Endothelial cell of umbilical vein (primary cell): ENCODE data around the gene IRF2. TPM values are rescaled to one million over a fixed set of nuclear protein-coding genes. Genes with fewer than 3 reads are reported as not detected.

Experiments
- BruUV-seq: library from RNA; stranded (reverse); fragments of 400-500 nt; replicated peaks from 2 replicates; lab custom pipeline; 2021; lab: Mats Ljungman, UMichigan
- CTCF ChIA-PET: fragments of 300-600, 350-600 bp; sonication (Branson Sonifier 250); formaldehyde crosslinking; loops from one replicate; lab custom pipeline; 2021; ENCODE audit warnings: antibody characterized with exemption, inconsistent platforms; lab: Charles Lee
- POLR2A ChIA-PET: fragments of 300-600, 350-600 bp; sonication (Branson Sonifier 250); formaldehyde crosslinking; loops from one replicate; lab custom pipeline; 2021; ENCODE audit warnings: antibody characterized with exemption, inconsistent platforms; lab: Charles Lee
- DNase-seq: peaks from one replicate; pipeline ENCODE4 v3.0.0-alpha.2; 2011; ENCODE audit warnings: low read depth, low spot score
- FAIRE-seq: peaks from 2 replicates; lab custom pipeline; 2011; peaks lifted over from hg19 to GRCh38; lab: Jason Lieb, UNC
- H2AFZ ChIP-seq: 2 replicates; pipeline ENCODE4 v1.6.0; 2012; ENCODE audit warnings: low read depth, low read length, control low read depth, inconsistent platforms
- H3K27ac ChIP-seq: 2 replicates; pipeline ENCODE4 v1.5.1; 2011; ENCODE audit warnings: low read depth, mild to moderate bottlenecking, control low read depth, low read length, moderate library complexity; ENCODE audit not compliant: insufficient read depth
- H3K27me3 ChIP-seq, 2 experiments: 2 replicates each; pipeline versions ENCODE4 v1.6.0 to v1.6.1; 2011; ENCODE audit warnings: low read length in 2 of 2, mixed read lengths in 1 of 2; ENCODE audit not compliant: control insufficient read depth in 2 of 2, insufficient read depth in 2 of 2
- H3K36me3 ChIP-seq, 2 experiments: 2 replicates in 1 of 2; 3 replicates in 1 of 2; pipeline ENCODE4 v1.5.1; 2011; ENCODE audit warnings: low read length in 2 of 2, mild to moderate bottlenecking in 1 of 2, moderate library complexity in 1 of 2; ENCODE audit not compliant: control insufficient read depth in 2 of 2, insufficient read depth in 2 of 2; ENCODE audit errors: extremely low read depth in 1 of 2
- H3K4me1 ChIP-seq: 3 replicates; pipeline ENCODE4 v1.5.1; 2011; ENCODE audit warnings: mild to moderate bottlenecking, low read length; ENCODE audit not compliant: control insufficient read depth, insufficient read depth; ENCODE audit errors: extremely low read depth
- H3K4me2 ChIP-seq: 2 replicates; pipeline ENCODE4 v1.6.1; 2011; ENCODE audit warnings: low read length, control low read depth, mixed read lengths; ENCODE audit not compliant: insufficient read depth
- H3K4me3 ChIP-seq, 3 experiments: fragments of 200-600 bp in 1 of 3; sonication (generic), shearing (Covaris generic) in 1 of 3; replicated peaks in 1 of 3; 2 replicates each; pipeline ENCODE4 v1.5.1; 2011 to 2016; ENCODE audit warnings: control low read depth in 3 of 3, low read length in 3 of 3, mild to moderate bottlenecking in 2 of 3, inconsistent platforms in 1 of 3, low read depth in 1 of 3, moderate library complexity in 1 of 3; ENCODE audit not compliant: insufficient read depth in 1 of 3
- H3K79me2 ChIP-seq: 2 replicates; pipeline ENCODE4 v1.6.0; 2012; ENCODE audit warnings: low read length, inconsistent platforms; ENCODE audit not compliant: control insufficient read depth, insufficient read depth
- H3K9ac ChIP-seq: replicated peaks from 2 replicates; pipeline ENCODE3; 2011; ENCODE audit warnings: low read length, control low read depth; ENCODE audit not compliant: insufficient read depth; ENCODE audit errors: extremely low read depth
- H3K9me1 ChIP-seq: replicated peaks from 3 replicates; pipeline ENCODE4 v1.6.0; 2011; ENCODE audit warnings: mild to moderate bottlenecking, low read length; ENCODE audit not compliant: control insufficient read depth, insufficient read depth; ENCODE audit errors: extremely low read depth
- H3K9me3 ChIP-seq: replicated peaks from 2 replicates; pipeline ENCODE4 v1.5.1; 2012; ENCODE audit warnings: low read length, inconsistent platforms; ENCODE audit not compliant: control insufficient read depth, insufficient read depth
- H4K20me1 ChIP-seq: replicated peaks from 2 replicates; pipeline ENCODE3; 2011; ENCODE audit warnings: mild to moderate bottlenecking, low read length; ENCODE audit not compliant: control insufficient read depth, insufficient read depth; ENCODE audit errors: extremely low read depth
- CTCF ChIP-seq, 2 donors: IDR thresholded peaks; 1 replicate in 1 of 2; 2 replicates in 1 of 2; pipeline ENCODE4 v1.5.1; 2011; ENCODE audit warnings: low read length in 2 of 2, mild to moderate bottlenecking in 2 of 2, moderate library complexity in 2 of 2, control low read depth in 1 of 2, inconsistent platforms in 1 of 2, low read depth in 1 of 2; ENCODE audit not compliant: insufficient read depth in 1 of 2; ENCODE audit errors: extremely low read depth in 1 of 2
- EZH2 ChIP-seq: IDR thresholded peaks from 2 replicates; pipeline ENCODE4 v1.6.1; 2012; ENCODE audit warnings: borderline replicate concordance, low read depth, mild to moderate bottlenecking, moderate library complexity, low read length, inconsistent platforms; ENCODE audit not compliant: severe bottlenecking
- FOS ChIP-seq: IDR thresholded peaks from 2 replicates; pipeline ENCODE4 v1.6.1; 2011; ENCODE audit warnings: mild to moderate bottlenecking, low read length, moderate library complexity, borderline replicate concordance; ENCODE audit not compliant: insufficient read depth
- GATA2 ChIP-seq: IDR thresholded peaks from 2 replicates; pipeline ENCODE4 v1.7.0; 2011; ENCODE audit warnings: low read depth, mild to moderate bottlenecking, moderate library complexity, mixed read lengths, low read length; ENCODE audit not compliant: insufficient read length, insufficient read depth
- JUN ChIP-seq: IDR thresholded peaks from 2 replicates; pipeline ENCODE4 v1.6.1; 2011; ENCODE audit warnings: borderline replicate concordance, low read depth; ENCODE audit not compliant: insufficient read length, insufficient read depth
- MAX ChIP-seq: IDR thresholded peaks from 2 replicates; pipeline ENCODE4 v1.6.1; 2011; ENCODE audit not compliant: insufficient read depth, insufficient read length
- MYC ChIP-seq: IDR thresholded peaks from one replicate; pipeline ENCODE4 v1.6.1; 2011; ENCODE audit warnings: mild to moderate bottlenecking, low read depth, low read length
- POLR2A ChIP-seq: IDR thresholded peaks from 2 replicates; pipeline ENCODE4 v1.6.1; 2012; ENCODE audit warnings: low read depth, mild to moderate bottlenecking, control low read depth, low read length
- POLR2AphosphoS5 ChIP-seq: IDR thresholded peaks from 2 replicates; pipeline ENCODE4 v1.6.1; 2012; ENCODE audit warnings: low read depth, mild to moderate bottlenecking, control low read depth, low read length, moderate library complexity; ENCODE audit not compliant: insufficient read depth
- dilution Hi-C: fragments of 300-500 bp; cut with MboI; formaldehyde crosslinking; loops from one replicate; pipeline ENCODE4 v1.15.0; 2019; ENCODE audit warnings: low sequenced_read_pairs; ENCODE audit not compliant: extremely low pct_ligation_motif_present
- intact Hi-C: fragments of 100-400 bp; cut with micrococcal nuclease; formaldehyde crosslinking; loops from one replicate; pipeline ENCODE4 v1.10.0; 2022
- polyA plus RNA-seq, 4 experiments: library from polyadenylated mRNA; depleted of rRNA in 3 of 4; stranded (reverse) in 3 of 4; unstranded in 1 of 4; fragments of >200 nt; gene quantifications; 2 replicates each; pipeline versions ENCODE4 v1.2.1 to v1.2.3, GENCODE V29; 2011 to 2012; ENCODE audit warnings: missing spikeins in 1 of 4
- total RNA-seq: library from RNA; stranded (reverse); gene quantifications from 2 replicates; pipeline ENCODE4 v1.2.3, GENCODE V29; 2021

IRF2 gene
- total and polyA plus RNA-seq, 2 donors (not counting 3 experiments of a cell fraction or from before 2014, with no cell fraction given), result 26.9 to 27.6 TPM

GRCh38 chr4:184399512-184399908 lies 74.8 kb downstream of the IRF2 start:
- no TSS peak for BruUV-seq
- CTCF ChIA-PET, result interaction anchor here (1.2 kb wide), 1 partner anchor 135 kb away, joined by 3 read pairs; no protein-coding TSS in a partner anchor
- Histone ChIP-seq H3K27me3 (no peaks in the 10 kb centered on the region), H3K36me3 (peaks cover 3 to 14% of the 10 kb centered on the region in 2 experiments), H3K79me2 (no peaks in the 10 kb centered on the region), H3K27ac (no peak overlapping the region), H4K20me1 (no peaks in the 10 kb centered on the region), H3K9me1 (no peaks in the 10 kb centered on the region), H3K9me3 (no peaks in the 10 kb centered on the region), H3K9ac (no peak overlapping the region), H3K4me2 (no peak overlapping the region), H3K4me1 (peaks cover 15% of the 10 kb centered on the region), H2AFZ (no peak overlapping the region), H3K4me3 (no peak overlapping the region)
- POLR2A ChIA-PET, result no interaction called here
- DNase-seq, result no peak
- TF ChIP-seq CTCF (IDR thresholded peaks at IDR 0.05; ENCODE audit: extremely low read depth in 1 of 2, insufficient read depth in 1 of 2, low read depth in 1 of 2, low read length in 2 of 2), result no peak
- no peak for TF ChIP-seq MYC
- no peak for TF ChIP-seq POLR2A
- TF ChIP-seq EZH2, result no peak
- no peak for TF ChIP-seq POLR2AphosphoS5
- TF ChIP-seq GATA2, result no peak
- no peak for TF ChIP-seq JUN
- TF ChIP-seq FOS, result no peak
- TF ChIP-seq MAX, result no peak
- intact Hi-C loops, result no loop called here
- dilution Hi-C loops, result no loop called here
- FAIRE-seq, result peak; percentile 40
